IMR-90 (cell line): ENCODE results near the gene HLA-DOB. TPM values are rescaled to one million over a fixed set of nuclear protein-coding genes. Genes with fewer than 3 reads are reported as not detected.

Source experiments
- ATAC-seq: fragments of 200-7000 bp; cut with Tn5 transposase; 2 replicates; pipeline ENCODE4 v1.9.1; 2020; ENCODE audit warnings: low read depth, mild to moderate bottlenecking, moderate library complexity
- BruUV-seq: library from RNA; stranded (reverse); fragments of 400-500 nt; replicated peaks from 2 replicates; lab custom pipeline; 2021; lab: Mats Ljungman, UMichigan
- CTCF ChIA-PET: fragments of 300-600 bp; formaldehyde crosslinking; extraction: SDS; loops from one replicate; lab custom pipeline; 2021; ENCODE audit warnings: antibody characterized with exemption; lab: Yijun Ruan, JAX
- POLR2A ChIA-PET: fragments of 300-600 bp; sonication (Branson Sonifier 250); formaldehyde crosslinking; loops from one replicate; lab custom pipeline; 2022; ENCODE audit warnings: antibody characterized with exemption; ENCODE audit not compliant: unreplicated experiment; lab: Charles Lee
- DNase-seq: peaks from one replicate; pipeline ENCODE4 v3.0.0; 2013
- H2AFZ ChIP-seq: replicated peaks from 2 replicates; pipeline ENCODE3; 2013; ENCODE audit warnings: low read length, mild to moderate bottlenecking; ENCODE audit not compliant: poor library complexity
- H2AK5ac ChIP-seq: 2 replicates; pipeline ENCODE4 v1.6.1; 2013; ENCODE audit warnings: low read depth, low read length, inconsistent platforms
- H2AK9ac ChIP-seq: replicated peaks from 2 replicates; pipeline ENCODE3; 2013; ENCODE audit warnings: mild to moderate bottlenecking, low read depth, low read length, moderate library complexity; ENCODE audit not compliant: poor library complexity
- H2BK120ac ChIP-seq: 2 replicates; pipeline ENCODE4 v1.6.1; 2013; ENCODE audit warnings: low read depth, low read length, inconsistent platforms
- H2BK15ac ChIP-seq: 3 replicates; pipeline ENCODE4 v1.6.1; 2013; ENCODE audit warnings: low read depth, low read length, inconsistent platforms
- H2BK20ac ChIP-seq: 2 replicates; pipeline ENCODE4 v1.6.1; 2013; ENCODE audit warnings: low read depth, mild to moderate bottlenecking, inconsistent platforms, low read length, moderate library complexity
- H2BK5ac ChIP-seq: 2 replicates; pipeline ENCODE4 v1.6.1; 2013; ENCODE audit warnings: mild to moderate bottlenecking, low read depth, low read length, inconsistent platforms; ENCODE audit not compliant: poor library complexity, severe bottlenecking
- H3K14ac ChIP-seq: replicated peaks from 2 replicates; pipeline ENCODE4 v1.6.1; 2013; ENCODE audit warnings: low read depth, low read length, inconsistent platforms
- H3K18ac ChIP-seq: 2 replicates; pipeline ENCODE4 v1.6.1; 2013; ENCODE audit warnings: low read depth, low read length, control low read depth
- H3K23ac ChIP-seq: 2 replicates; pipeline ENCODE4 v1.6.1; 2013; ENCODE audit warnings: low read depth, low read length, inconsistent platforms
- H3K27ac ChIP-seq: 2 replicates; pipeline ENCODE4 v1.5.1; 2013; ENCODE audit warnings: mild to moderate bottlenecking, control low read depth, low read length; ENCODE audit not compliant: insufficient read depth
- H3K27me3 ChIP-seq: 2 replicates; pipeline ENCODE4 v1.6.1; 2013; ENCODE audit warnings: low read length; ENCODE audit not compliant: control insufficient read depth, insufficient read depth
- H3K36me3 ChIP-seq: 2 replicates; pipeline ENCODE4 v1.6.1; 2013; ENCODE audit warnings: low read length, mixed read lengths; ENCODE audit not compliant: control insufficient read depth, insufficient read depth
- H3K4ac ChIP-seq: 2 replicates; pipeline ENCODE4 v1.6.1; 2013; ENCODE audit warnings: low read depth, low read length, inconsistent platforms
- H3K4me1 ChIP-seq: 2 replicates; pipeline ENCODE4 v1.6.1; 2013; ENCODE audit warnings: low read length, mixed read lengths; ENCODE audit not compliant: control insufficient read depth, insufficient read depth
- H3K4me2 ChIP-seq: 2 replicates; pipeline ENCODE4 v1.6.1; 2013; ENCODE audit warnings: low read depth, mild to moderate bottlenecking, control low read depth, low read length, moderate library complexity
- H3K4me3 ChIP-seq: 2 replicates; pipeline ENCODE4 v1.5.1; 2013; ENCODE audit warnings: low read depth, mild to moderate bottlenecking, control low read depth, low read length, moderate library complexity; ENCODE audit not compliant: insufficient read depth
- H3K56ac ChIP-seq: 2 replicates; pipeline ENCODE4 v1.6.1; 2013; ENCODE audit warnings: low read length, inconsistent platforms; ENCODE audit not compliant: insufficient read depth; ENCODE audit errors: extremely low read depth
- H3K79me1 ChIP-seq, 2 experiments: 2 replicates each; pipeline ENCODE4 v1.6.1; 2013; ENCODE audit warnings: low read length in 2 of 2, inconsistent platforms in 1 of 2, low read depth in 1 of 2
- H3K9ac ChIP-seq: 2 replicates; pipeline ENCODE4 v1.6.1; 2013; ENCODE audit warnings: low read depth, low read length, control low read depth
- H3K9me1 ChIP-seq: 2 replicates; pipeline ENCODE4 v1.6.1; 2013; ENCODE audit warnings: low read length, inconsistent platforms; ENCODE audit not compliant: insufficient read depth
- H3K9me3 ChIP-seq: 2 replicates; pipeline ENCODE4 v1.6.1; 2013; ENCODE audit warnings: low read length; ENCODE audit not compliant: control insufficient read depth, insufficient read depth
- H4K20me1 ChIP-seq: 2 replicates; pipeline ENCODE4 v1.6.1; 2013; ENCODE audit warnings: low read length, inconsistent platforms; ENCODE audit not compliant: insufficient read depth
- H4K5ac ChIP-seq: 2 replicates; pipeline ENCODE4 v1.6.1; 2013; ENCODE audit warnings: mild to moderate bottlenecking, low read depth, low read length, control low read depth
- H4K8ac ChIP-seq, 2 experiments: 2 replicates each; pipeline ENCODE4 v1.6.1; 2013; ENCODE audit warnings: low read depth in 2 of 2, low read length in 2 of 2, control low read depth in 1 of 2, inconsistent platforms in 1 of 2
- H4K91ac ChIP-seq: 2 replicates; pipeline ENCODE4 v1.6.1; 2013; ENCODE audit warnings: low read depth, low read length, inconsistent platforms; ENCODE audit not compliant: insufficient read depth
- CEBPB ChIP-seq: IDR thresholded peaks from 2 replicates; pipeline ENCODE4 v1.6.1; 2012; ENCODE audit warnings: low read depth, low read length, improper control_type of control experiment
- FOS ChIP-seq: fragments of 150-350 bp; IDR thresholded peaks from 2 replicates; pipeline ENCODE4 v1.6.1; 2016; ENCODE audit warnings: low read depth, low read length
- MXI1 ChIP-seq: IDR thresholded peaks from 2 replicates; pipeline ENCODE4 v1.6.1; 2012; ENCODE audit warnings: low read depth, mild to moderate bottlenecking, low read length, moderate library complexity, borderline replicate concordance
- NFE2L2 ChIP-seq: fragments of 150-350 bp; IDR thresholded peaks from 2 replicates; pipeline ENCODE4 v1.6.1; 2016; ENCODE audit warnings: low read depth, mild to moderate bottlenecking, low read length
- WGBS, 2 experiments: methylation state at CpG; one replicate each; pipeline versions ENCODE4 v1.1.5 to v1.1.7; 2013; ENCODE audit warnings: missing lambda C conversion rate in 2 of 2; ENCODE audit not compliant: insufficient read length in 1 of 2; ENCODE audit errors: extremely low coverage in 2 of 2; 5-methylcytosine and 5-hydroxymethylcytosine counted together
- dilution Hi-C: fragments of 300-500 bp; cut with HindIII; formaldehyde crosslinking; loops from one replicate; pipeline ENCODE4 v1.14.3; 2018; ENCODE audit warnings: low sequenced_read_pairs; ENCODE audit not compliant: unreplicated experiment
- in situ Hi-C: fragments of 300-500 bp; cut with MboI; formaldehyde crosslinking; loops from 3 replicates; pipeline ENCODE4 v1.14.3; 2019; ENCODE audit warnings: low sequenced_read_pairs, inconsistent platforms, mixed read lengths
- intact Hi-C: fragments of 100-400 bp; cut with micrococcal nuclease; formaldehyde crosslinking; loops from 2 replicates; pipeline ENCODE4 v1.10.0; 2022
- polyA plus RNA-seq, 3 experiments: library from polyadenylated mRNA; depleted of rRNA; stranded (reverse); fragments of >200 nt; gene quantifications; 2 replicates each; pipeline ENCODE4 v1.2.3, GENCODE V29; 2012; ENCODE audit warnings: low replicate concordance in 1 of 3
- total RNA-seq: library from RNA; depleted of rRNA; stranded (reverse); fragments of >200 nt; gene quantifications from 2 replicates; pipeline ENCODE4 v1.2.3, GENCODE V29; 2012

HLA-DOB gene
- total and polyA plus RNA-seq, 2 of the 4 experiments (the other 2 are of a cell fraction), result 0.36 to 2.3 TPM

- ATAC-seq, result no peak
- 78% methylated on average over 1 of the region's 5 CpGs; no CpG with 5 or more reads in 1 of the 2 experiments for WGBS, 2 experiments
Observed at GRCh38 chr6:32830936-32831335, 14.1 kb upstream of the HLA-DOB start.

More at GRCh38 chr6:32830936-32831335, 14.1 kb upstream of the HLA-DOB start:
- peaks cover 2% of the 10 kb centered on the region; the same call in 1 of the 2 replicates for H3K4me1 ChIP-seq
- TF ChIP-seq CEBPB, result no peak
- TF ChIP-seq NFE2L2, result no peak
- TF ChIP-seq MXI1, result no peak
- no peak for TF ChIP-seq FOS
- H2BK15ac ChIP-seq, result no peak overlapping the region
- intact Hi-C loops (no loop called here), dilution Hi-C loops (no loop called here), in situ Hi-C loops (no loop called here)
- H2BK5ac ChIP-seq, result no peak overlapping the region
- H3K23ac ChIP-seq, result no peak overlapping the region
- no peak overlapping the region for H2AFZ ChIP-seq
- ChIA-PET POLR2A (no interaction called here), CTCF (interaction anchor here (0.9 kb wide), 1 partner anchor 37 kb away, joined by 3 read pairs; no protein-coding TSS in a partner anchor)
- H3K4me3 ChIP-seq, result no peak overlapping the region
- H3K9me3 ChIP-seq, result no peaks in the 10 kb centered on the region
- H3K4ac ChIP-seq, result no peak overlapping the region
- BruUV-seq, result no TSS peak
- H4K8ac ChIP-seq, result no peak overlapping the region
- no peak overlapping the region for H2AK5ac ChIP-seq
- H3K18ac ChIP-seq, result no peak overlapping the region
- no peaks in the 10 kb centered on the region for H3K9me1 ChIP-seq
- no peaks in the 10 kb centered on the region for H3K27me3 ChIP-seq
- no peak overlapping the region for H2BK120ac ChIP-seq
- H3K56ac ChIP-seq, result no peak overlapping the region
- H3K4me2 ChIP-seq, result no peak overlapping the region
- H4K20me1 ChIP-seq, result no peaks in the 10 kb centered on the region
- no peak overlapping the region for H3K9ac ChIP-seq
- DNase-seq, result no peak
- H2BK20ac ChIP-seq, result no peak overlapping the region
- H3K14ac ChIP-seq, result no peak overlapping the region
- no peak overlapping the region for H4K91ac ChIP-seq
- H2AK9ac ChIP-seq, result no peak overlapping the region
- H3K79me1 ChIP-seq, result no peaks in the 10 kb centered on the region
- H3K27ac ChIP-seq, result no peak overlapping the region
- peaks cover 31% of the 10 kb centered on the region for H3K36me3 ChIP-seq
- no peak overlapping the region for H4K5ac ChIP-seq
